Superior temporal gyrus (tissue), 1 donor: ENCODE measurements around the gene SLC25A31.

Experiments
- DNase-seq: peaks from one replicate; pipeline ENCODE4 v3.0.0-alpha.2; 2016; ENCODE audit errors: extremely low spot score

Gene SLC25A31

DNA sequence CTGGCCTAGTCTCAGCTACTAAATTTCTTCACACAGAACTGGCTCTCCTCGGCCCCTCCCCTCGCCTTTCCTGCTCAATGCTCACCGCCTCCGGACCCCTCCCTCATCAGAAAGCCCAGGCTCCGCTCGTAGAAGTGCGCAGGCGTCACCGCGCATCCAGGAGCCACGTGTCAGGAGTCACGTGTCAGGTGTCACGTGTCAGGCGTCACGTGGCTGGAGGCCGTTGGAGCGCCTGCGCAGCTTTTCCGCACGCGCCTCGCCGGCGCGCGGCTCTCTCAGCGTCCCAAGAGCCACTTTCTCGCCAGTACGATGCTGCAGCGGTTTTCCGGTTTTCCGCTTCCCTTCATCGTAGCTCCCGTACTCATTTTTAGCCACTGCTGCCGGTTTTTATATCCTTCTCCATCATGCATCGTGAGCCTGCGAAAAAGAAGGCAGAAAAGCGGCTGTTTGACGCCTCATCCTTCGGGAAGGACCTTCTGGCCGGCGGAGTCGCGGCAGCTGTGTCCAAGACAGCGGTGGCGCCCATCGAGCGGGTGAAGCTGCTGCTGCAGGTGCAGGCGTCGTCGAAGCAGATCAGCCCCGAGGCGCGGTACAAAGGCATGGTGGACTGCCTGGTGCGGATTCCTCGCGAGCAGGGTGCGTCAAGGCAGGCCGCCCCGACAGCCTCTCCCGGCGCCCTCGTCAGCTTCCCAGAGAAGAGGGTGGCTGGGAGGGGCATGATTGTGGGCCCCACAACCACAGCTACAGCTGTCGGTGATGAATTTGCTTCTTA is at the start of gene SLC25A31:
Gene SLC25A31 (plus strand): TSS at position 259 of the 772 bp plus-strand sequence. CDS start 146 bp downstream, at position 405.
- DNase-seq, result no peak

- no peak for DNase-seq
These were observed 44.9 kb upstream of the SLC25A31 start for GRCh38 chr4:127685292-127685691.

GRCh38 chr4:127686658-127687057 is 43.5 kb upstream of the SLC25A31 start:
- DNase-seq, result no peak

DNA sequence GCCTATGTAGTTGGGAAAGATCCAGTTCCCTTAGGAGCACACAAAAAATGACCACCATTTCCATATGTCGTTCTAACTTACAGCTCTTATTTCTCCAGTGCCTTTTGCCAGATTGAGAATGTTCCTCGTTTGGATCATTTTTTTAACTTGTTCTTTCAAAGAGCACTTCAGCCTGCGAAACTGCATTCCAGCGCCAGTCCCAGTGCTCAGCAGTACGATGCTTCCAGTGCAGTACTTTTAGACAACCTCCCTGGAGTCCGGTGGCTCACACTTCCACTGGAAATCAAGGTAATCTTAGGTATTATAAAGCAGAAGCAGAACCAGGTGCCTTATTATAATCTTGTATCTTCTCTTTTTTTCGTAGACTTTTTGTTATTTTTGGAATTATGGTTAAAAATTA is 42.6 kb upstream of the SLC25A31 start:
- DNase-seq, result no peak

GRCh38 chr4:127698789-127699200 is 31.4 kb upstream of the SLC25A31 start:
- DNase-seq, result no peak

DNA sequence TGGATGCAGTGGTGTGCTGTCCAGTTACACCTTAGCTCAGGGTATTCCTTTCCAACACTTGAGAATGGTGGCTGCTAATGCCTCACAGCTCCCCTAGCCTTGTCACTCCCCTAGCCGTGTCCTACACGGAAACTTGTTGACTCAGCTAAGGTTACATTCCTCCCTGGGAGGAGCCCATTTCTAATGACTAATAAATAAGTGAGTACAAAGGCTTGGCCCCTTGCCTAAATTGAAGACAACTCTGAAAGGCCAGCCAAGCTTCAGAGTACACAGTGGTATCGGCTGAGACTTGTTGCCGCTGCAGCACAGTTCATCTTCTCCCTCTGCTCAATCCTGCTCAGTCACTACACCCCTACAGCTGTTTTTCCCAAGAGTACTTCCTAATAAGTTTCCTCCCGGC is 21.2 kb upstream of the SLC25A31 start:
- no peak for DNase-seq

DNA sequence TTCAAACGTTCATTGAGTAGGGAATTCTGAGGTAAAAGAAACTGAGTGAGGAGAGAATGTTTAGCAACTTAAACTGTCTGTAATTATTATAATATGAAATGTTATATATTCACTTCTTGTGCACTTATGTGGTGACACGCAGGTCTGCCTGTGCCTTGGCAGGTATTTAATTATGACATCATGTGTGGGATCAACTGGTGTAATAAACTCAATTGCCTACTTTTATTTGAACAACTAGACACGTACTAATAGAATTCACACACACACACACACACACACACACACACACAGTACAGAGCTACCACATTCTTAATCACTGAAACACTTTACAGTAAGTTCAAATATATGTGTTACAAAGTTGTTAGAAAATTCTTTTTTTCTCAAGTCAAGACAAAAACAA is 20.7 kb upstream of the SLC25A31 start:
- no peak for DNase-seq

GRCh38 chr4:127731406-127731805 is 1.2 kb downstream of the SLC25A31 start:
- no peak for DNase-seq

- peak; percentile 86 for DNase-seq
These were observed 2.6 kb downstream of the SLC25A31 start for GRCh38 chr4:127732623-127733328.

DNA sequence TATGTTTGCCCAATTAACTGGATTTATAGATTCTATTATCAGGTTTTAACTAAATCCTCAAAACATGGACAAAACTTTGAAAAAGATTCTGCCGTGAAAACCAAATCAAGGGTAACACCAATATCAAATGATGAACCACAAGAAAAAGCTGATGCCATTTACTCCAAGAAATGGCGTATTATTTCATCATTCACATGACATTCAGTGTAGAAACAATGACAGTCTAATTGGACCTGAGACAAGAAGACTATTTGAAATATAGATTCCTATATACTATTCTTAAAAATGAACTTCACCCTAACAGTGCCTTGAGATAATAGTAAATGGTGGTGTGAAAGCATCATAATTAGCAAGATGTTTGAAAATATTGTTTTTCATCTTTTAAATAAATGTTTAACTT is 4.8 kb downstream of the SLC25A31 start:
- no peak for DNase-seq

- DNase-seq, result no peak
These were observed 7.1 kb downstream of the SLC25A31 start for GRCh38 chr4:127737295-127737694.

DNA sequence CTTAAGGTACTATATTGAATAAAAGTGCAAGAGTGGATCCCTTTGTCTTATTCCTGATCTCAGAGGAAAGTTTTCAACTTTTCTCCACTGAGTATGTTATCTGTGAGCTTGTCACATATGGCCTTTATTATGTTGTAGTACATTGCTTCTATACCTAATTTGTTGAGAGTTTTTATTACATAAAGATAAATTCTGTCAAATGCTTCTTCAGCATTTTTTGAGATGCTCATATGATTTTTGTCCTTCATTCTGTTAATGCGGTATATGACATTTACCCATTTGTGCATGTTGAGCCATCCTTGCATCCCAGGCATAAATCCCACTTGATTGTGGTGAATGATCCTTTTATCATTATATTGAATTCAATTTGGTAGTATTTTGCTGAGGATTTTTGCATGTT is 11.0 kb downstream of the SLC25A31 start:
- no peak for DNase-seq

GRCh38 chr4:127747883-127748282 is 17.7 kb downstream of the SLC25A31 start:
- DNase-seq, result no peak

DNA sequence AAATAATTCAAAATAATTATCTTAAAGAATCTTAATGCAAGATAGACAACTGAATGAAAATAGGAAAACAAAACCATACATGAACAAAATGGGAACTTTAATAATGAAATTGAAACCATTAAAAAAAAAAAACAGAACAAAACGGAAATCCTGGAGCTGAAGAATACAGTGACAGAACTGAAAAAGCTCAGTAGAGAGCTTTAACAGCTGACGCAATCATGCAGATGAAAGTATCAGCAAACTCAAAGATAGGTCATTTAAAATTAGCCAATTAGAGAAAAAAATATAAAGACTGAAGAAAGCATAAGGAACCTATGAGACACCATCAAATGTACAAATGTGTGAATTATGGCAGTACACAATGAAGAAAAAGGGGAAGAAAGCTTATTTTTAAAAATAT is 18.8 kb downstream of the SLC25A31 start:
- no peak for DNase-seq

GRCh38 chr4:127756906-127757305 is 26.7 kb downstream of the SLC25A31 start:
- no peak for DNase-seq

- DNase-seq, result no peak
These were observed 29.1 kb downstream of the SLC25A31 start for GRCh38 chr4:127759228-127759820.

- DNase-seq, result no peak
These were observed 29.7 kb downstream of the SLC25A31 start for GRCh38 chr4:127759893-127760292.

DNA sequence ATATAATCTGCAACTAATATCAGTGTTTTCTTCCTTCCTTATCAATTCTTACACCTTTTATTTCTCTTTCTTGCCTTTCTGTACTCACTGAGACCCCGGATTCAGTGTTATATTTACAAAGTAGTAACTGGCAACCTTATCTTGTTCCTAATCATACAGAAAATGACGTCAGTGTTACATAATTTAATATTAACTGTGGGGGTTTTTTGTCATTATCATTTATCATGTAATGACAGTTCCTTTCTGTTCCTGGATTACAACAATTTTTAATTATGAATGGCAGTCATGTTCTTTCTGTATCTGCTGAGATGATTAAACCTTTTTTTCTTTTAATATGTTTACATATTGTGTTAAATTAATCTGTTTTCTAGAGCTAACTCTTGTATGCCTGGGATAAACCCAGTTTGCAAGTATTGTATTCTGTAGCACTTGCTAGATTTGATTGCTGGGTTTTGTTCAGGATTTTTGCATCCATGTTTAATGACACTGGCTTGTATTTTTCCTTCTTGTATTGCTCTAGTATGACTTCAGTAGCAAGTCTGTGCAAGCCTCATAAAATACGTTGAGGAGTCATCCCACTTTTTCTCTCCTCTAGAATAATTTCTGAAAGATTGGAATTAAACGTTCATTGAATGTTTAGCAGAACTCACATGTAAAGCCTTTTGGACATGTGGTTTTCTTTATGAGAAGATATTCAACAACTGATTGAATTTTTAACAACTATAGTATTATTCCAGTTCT is 41.5 kb downstream of the SLC25A31 start:
- DNase-seq, result no peak

- no peak for DNase-seq
These were observed 42.8 kb downstream of the SLC25A31 start for GRCh38 chr4:127772769-127773671.

DNA sequence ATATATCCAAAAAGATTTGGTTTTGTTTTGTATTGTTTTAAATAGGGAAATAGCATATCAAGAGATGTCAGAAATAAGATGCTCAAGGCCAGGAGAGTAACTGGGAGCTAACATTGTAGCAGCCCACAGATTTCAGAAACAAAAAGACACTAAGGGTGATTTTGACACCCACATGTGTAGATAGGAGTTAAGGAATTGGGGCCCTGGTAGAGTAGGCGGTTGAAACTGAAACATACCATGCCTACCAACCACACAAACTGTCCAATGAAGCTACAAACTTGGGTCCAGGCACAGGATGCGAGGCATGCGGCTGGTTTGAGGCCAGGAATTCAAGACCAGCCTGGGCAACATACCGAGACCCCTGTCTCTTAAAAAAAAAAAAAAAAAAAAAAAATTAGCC is 45.6 kb downstream of the SLC25A31 start:
- no peak for DNase-seq

GRCh38 chr4:127776620-127777019 is 46.4 kb downstream of the SLC25A31 start:
- DNase-seq, result no peak
